H9 (cell line): ENCODE data around the gene UBE2Z. TPM values are rescaled to one million over a fixed set of nuclear protein-coding genes. Genes with fewer than 3 reads are reported as not detected.

Experiments
- DNase-seq: peaks from one replicate; pipeline ENCODE4 v3.0.0-alpha.2; 2017
- H2AFZ ChIP-seq: one replicate; pipeline ENCODE4 v1.6.1; 2013; ENCODE audit warnings: mild to moderate bottlenecking, low read length, control low read depth, moderate library complexity
- H2AK5ac ChIP-seq: 2 replicates; pipeline ENCODE4 v1.6.1; 2013; ENCODE audit warnings: low read length, control low read depth, mixed read lengths; ENCODE audit not compliant: insufficient read length
- H2BK120ac ChIP-seq: one replicate; pipeline ENCODE4 v1.6.1; 2013; ENCODE audit warnings: low read depth, mild to moderate bottlenecking, low read length, control low read depth, inconsistent platforms; ENCODE audit not compliant: poor library complexity, severe bottlenecking
- H2BK12ac ChIP-seq: 2 replicates; pipeline ENCODE4 v1.6.1; 2013; ENCODE audit warnings: low read length, control low read depth, mixed read lengths, low read depth; ENCODE audit not compliant: insufficient read length
- H2BK15ac ChIP-seq: 2 replicates; pipeline ENCODE4 v1.6.1; 2013; ENCODE audit warnings: low read depth, low read length, control low read depth
- H2BK20ac ChIP-seq: one replicate; pipeline ENCODE4 v1.6.1; 2013; ENCODE audit warnings: low read depth, mild to moderate bottlenecking, low read length, control low read depth, inconsistent platforms; ENCODE audit not compliant: poor library complexity, severe bottlenecking
- H2BK5ac ChIP-seq: 2 replicates; pipeline ENCODE4 v1.6.1; 2013; ENCODE audit warnings: low read length, control low read depth, mixed read lengths; ENCODE audit not compliant: insufficient read length
- H3K14ac ChIP-seq: 2 replicates; pipeline ENCODE4 v1.6.1; 2013; ENCODE audit warnings: low read length, control low read depth; ENCODE audit not compliant: insufficient read depth
- H3K18ac ChIP-seq: 2 replicates; pipeline ENCODE4 v1.6.1; 2013; ENCODE audit warnings: low read depth, mild to moderate bottlenecking, mixed read lengths, low read length, control low read depth; ENCODE audit not compliant: insufficient read length
- H3K23ac ChIP-seq: 2 replicates; pipeline ENCODE4 v1.6.1; 2013; ENCODE audit warnings: low read length, control low read depth, mixed read lengths, low read depth; ENCODE audit not compliant: insufficient read length
- H3K23me2 ChIP-seq: 2 replicates; pipeline ENCODE4 v1.6.1; 2013; ENCODE audit warnings: low read depth, mild to moderate bottlenecking, mixed read lengths, low read length, control low read depth; ENCODE audit not compliant: insufficient read length, poor library complexity, severe bottlenecking
- H3K27ac ChIP-seq: 2 replicates; pipeline ENCODE4 v1.5.1; 2013; ENCODE audit warnings: low read length, control low read depth, mixed read lengths, low read depth; ENCODE audit not compliant: insufficient read length
- H3K27me3 ChIP-seq: 2 replicates; pipeline ENCODE4 v1.6.1; 2013; ENCODE audit warnings: low read length, control low read depth, inconsistent platforms; ENCODE audit not compliant: insufficient read depth
- H3K4ac ChIP-seq: 2 replicates; pipeline ENCODE4 v1.6.1; 2013; ENCODE audit warnings: low read depth, mild to moderate bottlenecking, control low read depth, inconsistent platforms, low read length, moderate library complexity
- H3K4me1 ChIP-seq: 2 replicates; pipeline ENCODE4 v1.6.1; 2013; ENCODE audit warnings: low read length, control low read depth, inconsistent platforms; ENCODE audit not compliant: insufficient read depth
- H3K4me2 ChIP-seq: 2 replicates; pipeline ENCODE4 v1.6.1; 2013; ENCODE audit warnings: low read length, control low read depth, mixed read lengths; ENCODE audit not compliant: insufficient read length, insufficient read depth
- H3K56ac ChIP-seq: 2 replicates; pipeline ENCODE4 v1.6.1; 2013; ENCODE audit warnings: low read depth, mild to moderate bottlenecking, mixed read lengths, low read length, control low read depth; ENCODE audit not compliant: insufficient read length
- H3K79me1 ChIP-seq: 2 replicates; pipeline ENCODE4 v1.6.1; 2013; ENCODE audit warnings: low read depth, mild to moderate bottlenecking, moderate library complexity, low read length, control low read depth, inconsistent platforms; ENCODE audit not compliant: insufficient read depth, poor library complexity, severe bottlenecking
- H3K79me2 ChIP-seq: 2 replicates; pipeline ENCODE4 v1.6.1; 2013; ENCODE audit warnings: low read length, control low read depth, inconsistent platforms; ENCODE audit not compliant: insufficient read depth
- H3K9ac ChIP-seq: 2 replicates; pipeline ENCODE4 v1.6.1; 2013; ENCODE audit warnings: low read length, control low read depth, mixed read lengths; ENCODE audit not compliant: insufficient read length; ENCODE audit errors: extremely low read depth
- H3K9me3 ChIP-seq: one replicate; pipeline ENCODE4 v1.6.1; 2013; ENCODE audit warnings: low read depth, low read length, inconsistent platforms; ENCODE audit not compliant: control insufficient read depth
- H3T11ph ChIP-seq: one replicate; pipeline ENCODE4 v1.6.1; 2013; ENCODE audit warnings: mild to moderate bottlenecking, low read length, control low read depth, inconsistent platforms
- H4K20me1 ChIP-seq: one replicate; pipeline ENCODE4 v1.6.1; 2013; ENCODE audit not compliant: control insufficient read depth, insufficient read length, insufficient read depth
- H4K5ac ChIP-seq: 2 replicates; pipeline ENCODE4 v1.6.1; 2013; ENCODE audit warnings: low read depth, mild to moderate bottlenecking, mixed read lengths, low read length, control low read depth; ENCODE audit not compliant: insufficient read length
- H4K8ac ChIP-seq: replicated peaks from 2 replicates; pipeline ENCODE4 v1.6.1; 2013; ENCODE audit warnings: low read length, control low read depth, mixed read lengths, low read depth; ENCODE audit not compliant: insufficient read length
- H4K91ac ChIP-seq: 2 replicates; pipeline ENCODE4 v1.6.1; 2013; ENCODE audit warnings: low read depth, mild to moderate bottlenecking, moderate library complexity, mixed read lengths, low read length, control low read depth; ENCODE audit not compliant: insufficient read length
- H3K27ac Mint-ChIP-seq, 3 experiments: 2 replicates in 2 of 3; 3 replicates in 1 of 3; pipeline ENCODE4 v1.8.0; 2020 to 2021; ENCODE audit warnings: mixed read lengths in 3 of 3, mild to moderate bottlenecking in 1 of 3, moderate library complexity in 1 of 3
- H3K27me3 Mint-ChIP-seq: 2 replicates; pipeline ENCODE4 v1.8.0; 2021; ENCODE audit warnings: low read depth, mild to moderate bottlenecking, moderate library complexity, mixed read lengths
- H3K36me3 Mint-ChIP-seq, 3 experiments: 2 replicates in 2 of 3; 3 replicates in 1 of 3; pipeline ENCODE4 v1.8.0; 2020 to 2021; ENCODE audit warnings: low read depth in 3 of 3, mixed read lengths in 3 of 3; ENCODE audit not compliant: insufficient read depth in 1 of 3
- H3K4me1 Mint-ChIP-seq, 2 experiments: 2 replicates each; pipeline ENCODE4 v1.8.0; 2020; ENCODE audit warnings: mixed read lengths in 2 of 2
- H3K4me3 Mint-ChIP-seq, 2 experiments: 2 replicates in 1 of 2; 3 replicates in 1 of 2; pipeline ENCODE4 v1.8.0; 2020 to 2021; ENCODE audit warnings: mild to moderate bottlenecking in 2 of 2, mixed read lengths in 2 of 2, moderate library complexity in 1 of 2
- H3K9me3 Mint-ChIP-seq, 2 experiments: 2 replicates in 1 of 2; 3 replicates in 1 of 2; pipeline ENCODE4 v1.8.0; 2020; ENCODE audit warnings: mild to moderate bottlenecking in 2 of 2, mixed read lengths in 2 of 2, moderate library complexity in 1 of 2
- WGBS: extraction: QIAGEN DNeasy Blood & Tissue Kit; methylation state at CpG from one replicate; pipeline ENCODE4 v1.1.7; 2013; ENCODE audit warnings: missing lambda C conversion rate, low lambda C conversion rate, mixed read lengths; ENCODE audit not compliant: insufficient read length; ENCODE audit errors: extremely low coverage; 5-methylcytosine and 5-hydroxymethylcytosine counted together
- total RNA-seq: library from RNA; stranded (reverse); gene quantifications from 2 replicates; pipeline ENCODE4 v1.2.1, GENCODE V29; 2021
- TF ChIP-seq, protein P1 (sequence below): fragments of 200-600 bp; sonication (generic); conservative IDR thresholded peaks from 3 replicates; pipeline ENCODE4 v1.8.0; 2021; ENCODE audit warnings: antibody characterized with exemption, mild to moderate bottlenecking

UBE2Z gene
- total RNA-seq, 1 experiment from 2014 or later: 80.0 TPM

DNA sequence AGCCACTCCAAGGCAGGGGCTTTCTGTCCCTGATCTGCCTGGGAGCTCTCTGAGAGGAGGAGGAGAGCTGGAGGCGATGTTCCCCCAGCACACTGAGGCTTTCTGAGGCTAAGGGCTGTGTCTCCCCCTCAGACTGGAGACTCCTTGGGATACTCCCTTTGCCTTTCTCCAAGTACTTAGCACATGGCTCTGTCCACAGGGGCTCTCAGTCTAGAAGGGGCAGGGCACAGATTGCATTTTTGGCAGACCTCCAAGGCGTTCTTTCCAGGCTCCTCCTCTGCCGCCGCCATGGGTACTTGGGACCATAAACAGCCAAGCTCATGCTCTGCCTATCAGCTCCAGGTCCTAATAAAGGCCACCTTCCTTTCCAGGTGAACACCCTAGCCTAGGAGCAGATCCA, 62.0 kb downstream of the UBE2Z start:
- H3K18ac ChIP-seq: no peak overlapping the region
- H3K27ac ChIP-seq: no peak overlapping the region
- no peak overlapping the region for H4K91ac ChIP-seq
- H3K4me3 Mint-ChIP-seq: no peak overlapping the region
- H3K27me3 Mint-ChIP-seq: peaks cover 18% of the 10 kb centered on the region
- DNase-seq: no peak
- no peak overlapping the region for H2BK12ac ChIP-seq
- H2BK20ac ChIP-seq: no peak overlapping the region
- H2AFZ ChIP-seq: no peak overlapping the region
- WGBS: no CpG with 5 or more reads among the region's 4 CpGs
- H3K27me3 ChIP-seq: no peaks in the 10 kb centered on the region
- H3K9ac ChIP-seq: no peak overlapping the region
- H3K14ac ChIP-seq: no peak overlapping the region
- no peak overlapping the region for H3K23ac ChIP-seq
- no peaks in the 10 kb centered on the region for H3K36me3 Mint-ChIP-seq
- H3K79me1 ChIP-seq: no peaks in the 10 kb centered on the region
- H3T11ph ChIP-seq: no peak overlapping the region
- TF ChIP-seq, protein P1, sequence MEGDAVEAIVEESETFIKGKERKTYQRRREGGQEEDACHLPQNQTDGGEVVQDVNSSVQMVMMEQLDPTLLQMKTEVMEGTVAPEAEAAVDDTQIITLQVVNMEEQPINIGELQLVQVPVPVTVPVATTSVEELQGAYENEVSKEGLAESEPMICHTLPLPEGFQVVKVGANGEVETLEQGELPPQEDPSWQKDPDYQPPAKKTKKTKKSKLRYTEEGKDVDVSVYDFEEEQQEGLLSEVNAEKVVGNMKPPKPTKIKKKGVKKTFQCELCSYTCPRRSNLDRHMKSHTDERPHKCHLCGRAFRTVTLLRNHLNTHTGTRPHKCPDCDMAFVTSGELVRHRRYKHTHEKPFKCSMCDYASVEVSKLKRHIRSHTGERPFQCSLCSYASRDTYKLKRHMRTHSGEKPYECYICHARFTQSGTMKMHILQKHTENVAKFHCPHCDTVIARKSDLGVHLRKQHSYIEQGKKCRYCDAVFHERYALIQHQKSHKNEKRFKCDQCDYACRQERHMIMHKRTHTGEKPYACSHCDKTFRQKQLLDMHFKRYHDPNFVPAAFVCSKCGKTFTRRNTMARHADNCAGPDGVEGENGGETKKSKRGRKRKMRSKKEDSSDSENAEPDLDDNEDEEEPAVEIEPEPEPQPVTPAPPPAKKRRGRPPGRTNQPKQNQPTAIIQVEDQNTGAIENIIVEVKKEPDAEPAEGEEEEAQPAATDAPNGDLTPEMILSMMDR: no peak
- peaks cover 42 to 44% of the 10 kb centered on the region in 2 experiments for H3K4me1 Mint-ChIP-seq
- no peak overlapping the region for H2BK5ac ChIP-seq
- H4K20me1 ChIP-seq: no peaks in the 10 kb centered on the region
- H3K27ac Mint-ChIP-seq: no peak overlapping the region
- no peak overlapping the region for H3K56ac ChIP-seq
- H3K9me3 Mint-ChIP-seq: no peaks in the 10 kb centered on the region; a peak in 1 of 5 replicates
- H3K4me1 ChIP-seq: no peaks in the 10 kb centered on the region; the same call in 1 of the 2 replicates
- no peak overlapping the region for H2BK15ac ChIP-seq
- no peaks in the 10 kb centered on the region for H3K9me3 ChIP-seq
- no peak overlapping the region for H3K4ac ChIP-seq
- no peak overlapping the region for H4K5ac ChIP-seq
- H3K4me2 ChIP-seq: no peak overlapping the region
- no peak overlapping the region for H4K8ac ChIP-seq
- H2BK120ac ChIP-seq: no peak overlapping the region
- H2AK5ac ChIP-seq: no peak overlapping the region
- H3K23me2 ChIP-seq: no peaks in the 10 kb centered on the region
- no peaks in the 10 kb centered on the region for H3K79me2 ChIP-seq
